A549 (cell line): ENCODE results near the gene SPAG17. TPM values are rescaled to one million over a fixed set of nuclear protein-coding genes. Genes with fewer than 3 reads are reported as not detected.

Experiments used
- ATAC-seq, 2 experiments: fragments of 200-7000 bp in 1 of 2; fragments of >200 bp in 1 of 2; cut with Nextera tagmentation in 1 of 2; cut with Tn5 transposase in 1 of 2; 3 replicates each; pipeline versions ENCODE4 v1.8.0 to v1.9.1; 2018 to 2020; ENCODE audit warnings: mild to moderate bottlenecking in 1 of 2, moderate library complexity in 1 of 2
- CTCF ChIA-PET: fragments of 300-600 bp; sonication (Branson Sonifier 250); formaldehyde crosslinking; extraction: SDS; loops from one replicate; lab custom pipeline; 2021; ENCODE audit warnings: antibody characterized with exemption, inconsistent platforms; lab: Yijun Ruan, JAX
- POLR2A ChIA-PET: fragments of 350-600 bp; formaldehyde crosslinking; extraction: SDS; loops from one replicate; lab custom pipeline; 2021; ENCODE audit warnings: antibody characterized with exemption, inconsistent platforms; lab: Yijun Ruan, JAX
- DNase-seq, 2 experiments: peaks; one replicate each; pipeline versions ENCODE4 v3.0.0 to v3.0.0-alpha.2; 2011 to 2016; ENCODE audit warnings: low read depth in 1 of 2, low spot score in 1 of 2
- FAIRE-seq: peaks from 2 replicates; lab custom pipeline; 2011; peaks lifted over from hg19 to GRCh38; lab: Jason Lieb, UNC
- H3K27ac ChIP-seq, 2 experiments: fragments of >200 bp; sonication (Bioruptor Twin); formaldehyde crosslinking; 3 replicates each; pipeline ENCODE4 v1.5.1; 2016 to 2017
- H3K4me1 ChIP-seq: fragments of >200 bp; sonication (Bioruptor Twin); formaldehyde crosslinking; 3 replicates; pipeline ENCODE4 v1.6.1; 2016
- H3K4me2 ChIP-seq: fragments of >200 bp; sonication (Bioruptor Twin); formaldehyde crosslinking; 3 replicates; pipeline ENCODE4 v1.6.1; 2016
- H3K4me3 ChIP-seq: fragments of >200 bp; sonication (Bioruptor Twin); formaldehyde crosslinking; 3 replicates; pipeline ENCODE4 v1.5.1; 2016
- H3K9me3 ChIP-seq: fragments of >200 bp; sonication (Bioruptor Twin); formaldehyde crosslinking; 3 replicates; pipeline ENCODE4 v1.6.1; 2016
- CBX2 ChIP-seq: fragments of 200-600 bp; sonication (generic); IDR thresholded peaks from 2 replicates; pipeline ENCODE4 v1.6.1; 2016; ENCODE audit warnings: low read depth, mild to moderate bottlenecking, borderline replicate concordance
- CBX8 ChIP-seq: fragments of 200-600 bp; sonication (generic); IDR thresholded peaks from 2 replicates; pipeline ENCODE4 v1.6.1; 2016
- CEBPB ChIP-seq, 2 experiments: fragments of >200 bp in 1 of 2; sonication (Bioruptor Twin) in 1 of 2; formaldehyde crosslinking in 1 of 2; IDR thresholded peaks; 2 replicates each; pipeline ENCODE4 v1.6.1; 2012 to 2016
- CHD2 ChIP-seq: fragments of 150-350 bp; IDR thresholded peaks from 2 replicates; pipeline ENCODE4 v1.6.1; 2014; ENCODE audit warnings: low read length; ENCODE audit not compliant: partially characterized antibody
- CHD4 ChIP-seq: fragments of 200-600 bp; sonication (generic); IDR thresholded peaks from 2 replicates; pipeline ENCODE4 v1.6.1; 2016; ENCODE audit warnings: antibody characterized with exemption, mild to moderate bottlenecking, borderline replicate concordance
- EHF ChIP-seq: fragments of 250-450 bp; sonication (Bioruptor Pico); IDR thresholded peaks from 2 replicates; pipeline ENCODE4 v1.5.0; 2020; ENCODE audit warnings: mild to moderate bottlenecking
- EHMT2 ChIP-seq: fragments of 200-600 bp; sonication (generic); IDR thresholded peaks from 2 replicates; pipeline ENCODE4 v1.6.1; 2016; ENCODE audit warnings: antibody characterized with exemption, low read depth, mild to moderate bottlenecking, moderate library complexity
- EP300 ChIP-seq, 2 experiments: fragments of >200 bp; sonication (Bioruptor Twin); formaldehyde crosslinking; IDR thresholded peaks; 2 replicates in 1 of 2; 3 replicates in 1 of 2; pipeline ENCODE4 v1.6.1; 2016 to 2017
- ESRRA ChIP-seq: fragments of 150-350 bp; IDR thresholded peaks from 2 replicates; pipeline ENCODE4 v1.6.1; 2014; ENCODE audit warnings: mild to moderate bottlenecking, low read length, borderline replicate concordance
- HDAC2 ChIP-seq: fragments of 200-600 bp; sonication (generic); IDR thresholded peaks from 2 replicates; pipeline ENCODE4 v1.6.1; 2016
- HEYL ChIP-seq: fragments of 250-450 bp; sonication (Bioruptor Pico); IDR thresholded peaks from 2 replicates; pipeline ENCODE4 v1.8.0; 2021; ENCODE audit warnings: mild to moderate bottlenecking, moderate library complexity
- HOXA7 ChIP-seq: fragments of 250-450 bp; sonication (Bioruptor Pico); IDR thresholded peaks from 2 replicates; pipeline ENCODE4 v1.5.0; 2020; ENCODE audit warnings: mild to moderate bottlenecking, moderate library complexity
- HOXB13 ChIP-seq: fragments of 250-450 bp; sonication (Bioruptor Pico); IDR thresholded peaks from 2 replicates; pipeline ENCODE4 v1.5.0; 2020; ENCODE audit warnings: low read depth, mild to moderate bottlenecking, moderate library complexity
- HOXB5 ChIP-seq: fragments of 250-450 bp; sonication (Bioruptor Pico); IDR thresholded peaks from 2 replicates; pipeline ENCODE4 v1.5.0; 2020; ENCODE audit warnings: mild to moderate bottlenecking, moderate library complexity
- JUN ChIP-seq, 2 experiments: fragments of >200 bp; sonication (Bioruptor Twin); formaldehyde crosslinking; IDR thresholded peaks; 2 replicates in 1 of 2; 3 replicates in 1 of 2; pipeline ENCODE4 v1.6.1; 2016 to 2017
- JUNB ChIP-seq: fragments of >200 bp; sonication (Bioruptor Twin); formaldehyde crosslinking; IDR thresholded peaks from 2 replicates; pipeline ENCODE4 v1.6.1; 2016
- KDM1A ChIP-seq: fragments of 200-600 bp; sonication (generic); IDR thresholded peaks from 2 replicates; pipeline ENCODE4 v1.6.1; 2016; ENCODE audit warnings: low read depth, mild to moderate bottlenecking
- MAFK ChIP-seq: fragments of 450-650 bp; IDR thresholded peaks from 2 replicates; pipeline ENCODE4 v1.6.1; 2014; ENCODE audit not compliant: partially characterized antibody
- NPAS2 ChIP-seq: fragments of 250-450 bp; sonication (Bioruptor Pico); IDR thresholded peaks from 2 replicates; pipeline ENCODE4 v1.8.0; 2022; ENCODE audit warnings: mild to moderate bottlenecking, moderate library complexity, borderline replicate concordance
- POLR2A ChIP-seq: IDR thresholded peaks from 2 replicates; pipeline ENCODE4 v1.6.1; 2012; ENCODE audit warnings: mild to moderate bottlenecking, low read length
- RAD21 ChIP-seq, 2 experiments: fragments of >200 bp in 1 of 2; sonication (Bioruptor Twin) in 1 of 2; formaldehyde crosslinking in 1 of 2; IDR thresholded peaks in 1 of 2; conservative IDR thresholded peaks in 1 of 2; 2 replicates in 1 of 2; 3 replicates in 1 of 2; pipeline ENCODE4 v1.6.1; 2012 to 2018; ENCODE audit warnings: inconsistent platforms in 1 of 2
- RARB ChIP-seq: fragments of 250-450 bp; sonication (Bioruptor Pico); IDR thresholded peaks from 2 replicates; pipeline ENCODE4 v1.8.0; 2021; ENCODE audit warnings: mild to moderate bottlenecking, moderate library complexity
- RCOR1 ChIP-seq: fragments of 150-350 bp; IDR thresholded peaks from 2 replicates; pipeline ENCODE4 v1.6.1; 2014; ENCODE audit warnings: antibody characterized with exemption, low read length, low read depth
- SMC3 ChIP-seq: fragments of >200 bp; sonication (Bioruptor Twin); formaldehyde crosslinking; IDR thresholded peaks from 3 replicates; pipeline ENCODE4 v1.6.1; 2018; ENCODE audit warnings: inconsistent platforms
- ZSCAN20 ChIP-seq: fragments of 250-450 bp; sonication (Bioruptor Pico); IDR thresholded peaks from 2 replicates; pipeline ENCODE4 v1.8.0; 2022; ENCODE audit warnings: mild to moderate bottlenecking, moderate library complexity
- WGBS: methylation state at CpG from one replicate; pipeline ENCODE4 v1.1.6; 2017; ENCODE audit errors: missing lambda C conversion rate; 5-methylcytosine and 5-hydroxymethylcytosine counted together
- polyA plus RNA-seq, 4 experiments: library from polyadenylated mRNA; depleted of rRNA in 3 of 4; stranded (reverse); fragments of >200 nt; fragmentation: RNase III in 1 of 4; extraction: RNeasy Plus Mini Kit Qiagen cat#74134 plus additional on column Dnase treatment in 1 of 4; gene quantifications; 2 replicates in 3 of 4; 3 replicates in 1 of 4; pipeline ENCODE4 v1.2.3, GENCODE V29; 2011 to 2017
- TF ChIP-seq, protein P1 (sequence below): fragments of >200 bp; sonication (Bioruptor Twin); formaldehyde crosslinking; IDR thresholded peaks from 2 replicates; pipeline ENCODE4 v1.6.1; 2016
- TF ChIP-seq, protein P2 (sequence below): IDR thresholded peaks from 2 replicates; pipeline ENCODE4 v1.6.1; 2012; ENCODE audit warnings: low read depth, borderline replicate concordance
- TF ChIP-seq, protein P3 (sequence below): fragments of 450-650 bp; IDR thresholded peaks from 2 replicates; pipeline ENCODE4 v1.6.1; 2014; ENCODE audit warnings: antibody characterized with exemption
- TF ChIP-seq, protein P4 (sequence below): fragments of 150-350 bp; IDR thresholded peaks from 2 replicates; pipeline ENCODE4 v1.6.1; 2014; ENCODE audit warnings: low read depth, mild to moderate bottlenecking, low read length

Gene SPAG17
- polyA plus RNA-seq, 2 of the 4 experiments (the other 2 are of a cell fraction), result 0.13 TPM; not detected in 1

DNA sequence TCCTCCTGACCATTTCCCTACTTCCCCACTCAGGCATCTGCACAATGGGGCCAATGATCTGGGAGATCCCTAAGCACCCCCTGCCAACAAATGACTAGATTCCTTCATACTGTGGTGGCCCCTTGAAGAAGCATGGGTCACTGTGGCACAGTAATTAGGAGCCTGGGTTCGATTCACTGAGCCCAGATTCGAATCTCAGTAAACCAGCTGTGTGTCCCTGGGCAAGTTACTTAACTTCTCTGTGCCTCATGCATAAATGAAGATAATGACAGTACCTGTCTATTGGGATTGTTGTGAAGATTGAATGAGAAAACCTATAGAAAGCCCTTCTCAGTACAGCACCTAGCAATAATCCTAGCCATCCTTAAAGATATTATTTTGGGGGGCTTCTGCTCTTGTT lies 27.5 kb downstream of the SPAG17 start:
- H3K4me3 ChIP-seq, result no peak overlapping the region
- H3K9me3 ChIP-seq, result no peaks in the 10 kb centered on the region
- ATAC-seq (no peak), DNase-seq (no peak)
- ChIA-PET POLR2A (no interaction called here), CTCF (no interaction called here)
- no peaks in the 10 kb centered on the region for H3K4me1 ChIP-seq
- no peak overlapping the region for H3K27ac ChIP-seq
- WGBS, result 0% methylated on average over 2 of the region's 2 CpGs
- no peak overlapping the region for H3K4me2 ChIP-seq
- no peak for TF ChIP-seq CBX8
- TF ChIP-seq HOXB5, result no peak
- no peak for TF ChIP-seq POLR2A
- no peak for TF ChIP-seq EP300 (IDR thresholded peaks at IDR 0.05)
- no peak for TF ChIP-seq NPAS2 (CRISPR knock-in tag)
- TF ChIP-seq ZSCAN20, result no peak
- no peak for TF ChIP-seq JUNB
- TF ChIP-seq HOXA7 (CRISPR knock-in tag), result no peak
- TF ChIP-seq, protein P1, sequence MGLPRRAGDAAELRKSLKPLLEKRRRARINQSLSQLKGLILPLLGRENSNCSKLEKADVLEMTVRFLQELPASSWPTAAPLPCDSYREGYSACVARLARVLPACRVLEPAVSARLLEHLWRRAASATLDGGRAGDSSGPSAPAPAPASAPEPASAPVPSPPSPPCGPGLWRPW, result no peak
- no peak for TF ChIP-seq EHMT2
- no peak for TF ChIP-seq CEBPB (IDR thresholded peaks at IDR 0.05)
- TF ChIP-seq CHD2, result no peak
- no peak for TF ChIP-seq SMC3
- TF ChIP-seq ESRRA, result no peak
- TF ChIP-seq CBX2, result no peak
- no peak for TF ChIP-seq RCOR1
- TF ChIP-seq, all 56 proteins: peak for 0
- no peak for FAIRE-seq

DNA sequence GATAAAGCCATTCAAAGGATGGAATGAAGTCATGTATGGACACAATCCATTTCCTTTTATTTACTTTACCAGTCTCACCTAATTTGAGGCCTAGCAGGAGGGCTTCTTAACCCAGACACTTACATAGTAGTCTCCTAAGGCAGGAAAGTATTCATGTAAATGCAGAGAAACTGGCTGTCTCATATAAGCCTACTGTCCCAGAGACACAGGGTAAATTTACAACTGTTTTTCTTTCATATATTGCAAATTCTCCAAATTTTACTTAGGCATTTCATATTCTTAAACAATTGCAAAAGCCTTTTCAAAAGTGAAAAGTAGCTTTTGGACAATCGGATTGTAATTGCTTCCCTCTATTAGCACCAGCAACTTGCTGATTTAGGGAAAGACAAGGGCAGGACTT lies 29.9 kb downstream of the SPAG17 start:
- DNase-seq, result no peak
- WGBS, result 63% methylated on average over 1 of the region's 1 CpG
- no peak for ATAC-seq
- no peak for FAIRE-seq
- ChIA-PET POLR2A (no interaction called here), CTCF (interaction anchor here (1.3 to 1.7 kb wide), 2 partner anchors 853 to 1212 kb away, joined by 6 read pairs; no protein-coding TSS in a partner anchor)
- H3K4me3 ChIP-seq, result no peak overlapping the region
- H3K9me3 ChIP-seq, result no peaks in the 10 kb centered on the region
- H3K27ac ChIP-seq, result no peak overlapping the region
- no peaks in the 10 kb centered on the region for H3K4me1 ChIP-seq
- TF ChIP-seq HEYL (CRISPR knock-in tag) (no peak), KDM1A (no peak), SMC3 (no peak), JUN (IDR thresholded peaks at IDR 0.05) (no peak), RARB (CRISPR knock-in tag) (no peak), EHF (CRISPR knock-in tag) (no peak), CEBPB (IDR thresholded peaks at IDR 0.05) (no peak), CHD4 (no peak), ZSCAN20 (no peak), RAD21 (conservative IDR thresholded peaks at IDR 0.05 in 1 of 2, IDR thresholded peaks at IDR 0.05 in 1 of 2) (no peak), NPAS2 (CRISPR knock-in tag) (no peak), MAFK (no peak), HOXB13 (no peak), HDAC2 (no peak)
- TF ChIP-seq, protein P2, sequence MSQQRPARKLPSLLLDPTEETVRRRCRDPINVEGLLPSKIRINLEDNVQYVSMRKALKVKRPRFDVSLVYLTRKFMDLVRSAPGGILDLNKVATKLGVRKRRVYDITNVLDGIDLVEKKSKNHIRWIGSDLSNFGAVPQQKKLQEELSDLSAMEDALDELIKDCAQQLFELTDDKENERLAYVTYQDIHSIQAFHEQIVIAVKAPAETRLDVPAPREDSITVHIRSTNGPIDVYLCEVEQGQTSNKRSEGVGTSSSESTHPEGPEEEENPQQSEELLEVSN, result no peak
- TF ChIP-seq, protein P3, sequence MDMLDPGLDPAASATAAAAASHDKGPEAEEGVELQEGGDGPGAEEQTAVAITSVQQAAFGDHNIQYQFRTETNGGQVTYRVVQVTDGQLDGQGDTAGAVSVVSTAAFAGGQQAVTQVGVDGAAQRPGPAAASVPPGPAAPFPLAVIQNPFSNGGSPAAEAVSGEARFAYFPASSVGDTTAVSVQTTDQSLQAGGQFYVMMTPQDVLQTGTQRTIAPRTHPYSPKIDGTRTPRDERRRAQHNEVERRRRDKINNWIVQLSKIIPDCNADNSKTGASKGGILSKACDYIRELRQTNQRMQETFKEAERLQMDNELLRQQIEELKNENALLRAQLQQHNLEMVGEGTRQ, result no peak
- TF ChIP-seq, protein P4, sequence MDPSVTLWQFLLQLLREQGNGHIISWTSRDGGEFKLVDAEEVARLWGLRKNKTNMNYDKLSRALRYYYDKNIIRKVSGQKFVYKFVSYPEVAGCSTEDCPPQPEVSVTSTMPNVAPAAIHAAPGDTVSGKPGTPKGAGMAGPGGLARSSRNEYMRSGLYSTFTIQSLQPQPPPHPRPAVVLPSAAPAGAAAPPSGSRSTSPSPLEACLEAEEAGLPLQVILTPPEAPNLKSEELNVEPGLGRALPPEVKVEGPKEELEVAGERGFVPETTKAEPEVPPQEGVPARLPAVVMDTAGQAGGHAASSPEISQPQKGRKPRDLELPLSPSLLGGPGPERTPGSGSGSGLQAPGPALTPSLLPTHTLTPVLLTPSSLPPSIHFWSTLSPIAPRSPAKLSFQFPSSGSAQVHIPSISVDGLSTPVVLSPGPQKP, result no peak
- H3K4me2 ChIP-seq, result no peak overlapping the region
